HPDE6-E6E7 (cell line): ENCODE measurements around the gene G0S2.
"Not testable (repeated sequence)": the region's sequence is repeated elsewhere in the genome, so short reads cannot be mapped to it uniquely, and the experiment has no call there.

Experiments used
- DNase-seq: peaks from one replicate; pipeline ENCODE4 v3.0.0; 2011; ENCODE audit warnings: missing footprints; ENCODE audit errors: extremely low spot score

G0S2 gene

GRCh38 chr1:209678981-209679539, 3.8 kb downstream of the G0S2 start:
- DNase-seq = no peak

- DNase-seq = no peak
Measured at GRCh38 chr1:209685821-209686220, 10.6 kb downstream of the G0S2 start.

- no peak for DNase-seq
Measured at GRCh38 chr1:209686322-209686721, 11.1 kb downstream of the G0S2 start.

DNA sequence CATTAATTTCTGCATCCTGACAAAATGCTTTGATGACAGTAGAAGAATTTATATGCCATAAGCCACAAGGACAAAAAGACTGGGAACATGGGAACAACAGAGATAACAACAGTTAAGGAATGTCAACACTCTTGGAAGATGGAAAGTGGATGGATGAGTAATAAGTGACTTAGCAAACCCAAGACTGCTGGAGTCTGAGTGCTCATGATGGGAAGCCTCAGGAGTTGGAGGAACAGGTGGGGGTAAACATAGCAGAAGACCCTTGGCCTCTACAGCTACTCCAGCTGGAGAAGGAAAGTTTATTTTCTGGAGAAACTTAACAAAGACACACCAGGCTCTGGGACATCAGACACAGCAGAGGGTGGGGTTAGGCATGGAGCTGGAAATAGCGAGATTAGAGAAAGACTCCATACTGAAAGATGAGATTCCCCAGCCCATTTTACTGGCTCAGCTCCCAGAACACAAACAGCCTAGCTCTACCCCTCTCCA, 13.6 kb downstream of the G0S2 start:
- DNase-seq = no peak

DNA sequence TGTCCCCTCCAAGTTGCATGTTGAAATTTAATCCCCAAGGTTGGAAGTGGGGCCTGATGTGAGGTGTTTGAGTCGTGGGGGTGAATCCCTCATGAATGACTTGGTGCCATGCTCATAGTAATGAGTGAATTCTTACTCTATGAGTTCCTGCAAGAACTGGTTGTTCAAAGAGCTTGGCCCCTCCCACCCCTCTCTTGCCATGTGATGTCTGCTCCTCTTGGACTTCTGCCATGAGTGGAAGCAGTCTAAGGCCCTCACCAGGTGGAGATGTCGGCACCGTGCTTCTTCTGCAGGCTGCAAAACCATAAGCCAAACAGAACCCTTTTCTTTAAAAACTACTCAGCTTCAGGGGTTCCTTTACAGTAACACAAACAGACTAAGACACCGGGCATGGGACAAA, 14.3 kb downstream of the G0S2 start:
- DNase-seq = no peak

- no peak for DNase-seq
Measured at GRCh38 chr1:209691237-209691636, 16.0 kb downstream of the G0S2 start.

DNA sequence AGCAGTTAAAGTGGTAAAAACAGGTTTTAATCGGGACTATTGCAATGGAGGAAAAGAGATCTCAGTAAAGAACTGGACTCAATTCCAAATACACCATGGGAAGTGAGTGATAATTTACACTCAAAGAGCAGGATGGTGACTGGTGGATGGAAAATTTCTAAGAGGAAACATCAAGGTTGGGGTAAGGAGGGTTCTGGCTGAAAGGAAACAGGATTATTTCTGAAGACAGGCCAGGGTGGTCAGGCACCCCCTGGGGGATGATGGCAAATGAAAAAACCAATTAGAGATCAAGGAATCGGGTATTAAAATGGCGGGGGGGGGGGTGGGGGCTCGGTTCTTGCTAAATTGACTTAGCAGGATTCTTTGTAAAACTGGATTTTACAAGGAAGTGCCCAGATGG, 17.1 kb downstream of the G0S2 start:
- no peak for DNase-seq

GRCh38 chr1:209692745-209693504, 17.7 kb downstream of the G0S2 start:
- DNase-seq = peak; percentile 63

DNA sequence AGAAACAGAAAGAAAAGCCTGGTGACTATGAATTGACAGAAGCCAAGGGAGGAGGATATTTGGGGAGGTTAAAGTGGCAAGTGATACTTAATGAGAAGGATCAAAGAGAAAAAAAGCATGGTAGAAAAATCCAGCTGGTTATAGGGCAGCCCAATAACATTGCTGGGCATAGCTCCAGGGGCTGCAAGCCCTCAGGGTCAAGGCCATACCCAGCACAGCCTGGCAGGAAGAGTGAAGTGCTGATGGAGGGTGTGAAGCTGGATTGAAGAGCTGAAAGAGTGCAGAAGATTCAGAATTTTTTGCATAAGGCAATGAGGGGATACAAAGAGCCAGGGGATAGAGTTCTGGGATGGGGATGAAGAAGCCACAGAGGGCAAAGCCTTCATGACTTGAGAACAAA, 21.5 kb downstream of the G0S2 start:
- no peak for DNase-seq

DNA sequence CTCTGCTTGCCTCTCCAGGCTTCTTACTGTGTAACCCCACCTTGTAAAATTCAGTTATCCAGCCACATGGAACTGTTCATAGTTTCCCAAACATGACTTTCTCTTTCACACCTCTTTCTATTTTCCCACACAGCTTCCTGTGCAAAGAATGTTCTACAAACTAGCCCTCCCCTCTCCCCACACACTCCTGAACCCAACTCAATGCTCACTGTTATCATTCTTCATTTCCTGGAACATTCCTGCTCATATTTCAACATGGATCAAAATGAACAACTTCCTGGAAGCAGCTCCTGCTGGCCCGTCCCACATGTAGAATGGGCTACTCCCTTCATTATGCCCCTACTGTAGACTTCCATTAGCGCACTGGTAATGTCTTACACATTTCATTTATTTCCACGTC, 21.9 kb downstream of the G0S2 start:
- no peak for DNase-seq

DNA sequence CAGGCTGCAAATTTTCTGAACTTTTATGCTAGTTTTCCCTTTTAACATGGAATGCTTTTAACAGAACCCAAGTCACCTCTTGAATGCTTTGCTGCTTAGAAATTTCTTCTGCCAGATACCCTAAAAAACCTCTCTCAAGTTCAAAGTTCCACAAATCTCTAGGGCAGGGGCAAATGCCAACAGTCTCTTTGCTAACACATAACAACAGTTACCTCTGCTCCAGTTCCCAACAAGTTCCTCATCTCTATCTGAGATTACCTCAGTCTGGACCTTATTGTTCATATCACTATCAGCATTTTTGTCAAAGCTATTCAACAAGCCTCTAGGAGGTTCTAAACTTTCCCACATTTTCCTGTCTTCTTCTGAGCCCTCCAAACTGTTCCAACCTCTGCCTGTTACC, 25.5 kb downstream of the G0S2 start:
- not testable (repeated sequence) for DNase-seq

DNA sequence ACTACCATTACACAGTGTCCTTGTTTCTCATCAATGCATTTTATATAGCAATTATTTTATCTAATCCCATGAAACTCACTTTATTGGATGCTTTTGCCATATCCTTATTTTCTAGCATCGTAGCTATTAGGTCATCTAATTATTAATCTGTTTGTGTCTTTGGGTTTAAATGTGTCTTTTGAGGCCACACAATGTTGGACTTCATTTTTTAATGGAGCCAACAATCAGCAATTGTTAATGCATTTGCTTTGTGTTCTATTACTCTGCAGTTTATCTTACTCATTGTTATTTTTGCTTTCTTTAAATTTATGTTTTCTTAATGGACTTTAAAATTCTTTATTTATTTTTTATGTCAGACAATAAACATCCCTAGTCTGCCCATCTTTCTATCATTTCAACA, 27.6 kb downstream of the G0S2 start:
- no peak for DNase-seq

GRCh38 chr1:209703834-209704504, 28.8 kb downstream of the G0S2 start:
- DNase-seq = no peak

DNA sequence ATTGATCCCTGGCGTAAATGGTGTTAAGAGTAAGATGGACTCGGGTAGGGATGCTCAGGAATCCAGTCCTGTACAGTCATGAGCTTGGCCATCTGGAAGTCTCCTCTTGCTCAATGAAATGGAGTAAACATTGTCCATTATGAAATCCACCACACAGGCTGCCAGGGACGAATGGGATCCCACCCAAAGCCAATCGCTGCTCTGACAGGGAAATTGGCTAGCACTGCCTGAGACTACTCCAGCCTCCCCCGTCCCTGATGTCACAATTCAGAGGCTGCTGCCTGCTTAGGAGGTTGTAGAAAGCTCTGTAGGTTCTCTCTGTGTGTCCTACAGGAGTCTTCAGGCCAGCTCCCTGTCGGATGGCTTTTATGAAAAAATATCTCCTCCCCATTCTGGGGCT, 29.4 kb downstream of the G0S2 start, which contains the start of gene HSD11B1:
HSD11B1 (plus strand) TSS at position 263 of the 400 bp plus-strand sequence; CDS start at position 360, 97 bp downstream.
- no peak for DNase-seq

DNA sequence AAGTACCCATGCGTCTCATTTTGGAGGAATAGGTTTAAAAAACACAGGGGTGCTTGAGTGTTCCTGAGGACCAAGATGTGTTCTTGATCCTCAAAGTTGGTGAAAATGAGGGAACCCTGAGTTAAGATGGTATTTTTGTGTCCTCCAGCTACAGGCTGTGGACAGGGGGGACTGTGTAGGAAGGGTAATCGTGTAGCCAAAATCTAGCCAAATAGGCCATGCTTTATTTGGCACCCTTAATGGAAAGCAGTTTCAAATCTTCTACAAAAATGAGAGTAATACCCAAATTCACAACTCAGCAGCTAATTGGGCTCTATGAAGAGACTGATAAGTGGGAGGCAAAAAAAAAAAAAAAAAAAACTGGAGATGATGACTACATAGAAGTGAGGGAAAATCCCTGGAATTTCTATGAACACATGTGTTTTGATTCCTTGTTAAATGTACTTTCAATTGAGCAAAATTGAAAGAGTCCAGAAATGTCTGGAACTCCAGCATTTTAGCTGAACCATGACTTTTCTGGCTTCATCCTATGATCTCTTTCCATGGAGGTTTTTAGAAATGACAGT, 29.9 kb downstream of the G0S2 start:
- no peak for DNase-seq

DNA sequence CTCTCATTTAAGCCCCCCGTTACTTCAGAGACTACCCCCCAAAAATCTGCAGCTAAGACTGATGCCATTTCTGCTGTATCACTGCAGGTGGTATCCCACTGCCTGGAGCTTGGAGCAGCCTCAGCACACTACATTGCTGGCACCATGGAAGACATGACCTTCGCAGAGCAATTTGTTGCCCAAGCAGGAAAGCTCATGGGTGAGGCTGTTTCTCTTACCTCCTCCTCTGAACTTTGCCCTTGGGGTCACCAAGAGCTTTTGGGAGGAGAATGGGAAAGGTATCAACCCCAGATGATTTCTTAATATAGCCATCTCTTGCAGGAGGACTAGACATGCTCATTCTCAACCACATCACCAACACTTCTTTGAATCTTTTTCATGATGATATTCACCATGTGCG, 31.4 kb downstream of the G0S2 start:
- DNase-seq = no peak

DNA sequence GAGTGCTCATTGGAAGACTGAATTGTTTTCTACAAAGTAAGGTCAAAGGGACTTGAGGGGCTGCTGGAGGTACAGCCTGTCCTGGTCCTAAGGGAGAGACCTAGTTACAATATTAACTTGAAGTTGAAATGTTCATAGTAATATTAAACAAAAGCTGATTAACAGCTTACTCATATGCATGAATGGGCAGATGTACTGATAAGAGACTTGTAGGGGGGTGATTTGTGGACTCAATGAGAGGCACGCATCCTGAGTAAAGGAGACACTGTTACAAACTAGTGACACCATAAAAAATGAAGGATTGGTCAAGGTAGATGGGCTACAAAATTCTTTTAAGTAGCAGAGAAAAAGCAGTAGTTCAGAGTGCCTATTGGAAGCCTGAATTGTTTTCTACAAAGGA, 32.1 kb downstream of the G0S2 start:
- no peak for DNase-seq

DNA sequence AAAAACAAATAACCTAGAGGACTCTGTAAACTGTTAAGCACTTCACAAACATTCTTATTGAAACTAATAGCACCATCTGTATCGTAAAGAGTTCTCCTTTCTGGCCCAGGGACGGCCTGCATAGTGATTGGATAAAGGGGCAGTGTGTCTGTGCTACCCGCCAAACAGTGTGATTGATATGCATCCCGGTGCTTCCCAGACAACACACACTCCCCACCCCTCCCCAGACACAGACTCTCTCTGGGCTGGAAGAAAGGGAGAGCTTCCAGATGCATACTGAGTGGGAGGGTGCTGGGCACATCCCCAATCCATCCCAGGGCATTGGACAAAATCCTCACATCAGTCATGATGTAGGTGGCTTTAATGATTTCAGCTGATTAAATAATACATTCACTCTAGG, 33.1 kb downstream of the G0S2 start:
- DNase-seq = no peak

- DNase-seq = no peak
Measured at GRCh38 chr1:209710093-209710492, 34.9 kb downstream of the G0S2 start.

- no peak for DNase-seq
Measured at GRCh38 chr1:209710847-209711246, 35.6 kb downstream of the G0S2 start.

DNA sequence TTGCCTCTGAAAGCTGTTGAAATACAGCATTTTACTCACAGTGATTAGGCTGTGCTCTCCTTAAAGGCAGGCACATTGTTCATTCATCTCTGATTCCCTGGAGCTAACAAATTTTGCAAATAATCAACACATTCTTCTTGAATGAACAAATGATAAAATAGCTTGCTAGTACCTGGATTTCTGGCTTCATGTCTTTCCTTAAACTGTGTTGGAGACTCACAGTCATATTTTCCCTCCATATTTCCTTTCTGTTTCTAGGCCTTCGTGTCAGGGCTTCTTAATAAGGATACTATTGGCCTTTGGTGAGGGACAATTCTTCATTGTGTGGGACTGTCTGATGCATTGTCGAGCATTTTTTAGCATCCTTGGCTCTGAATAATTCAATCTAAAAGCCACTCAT, 39.1 kb downstream of the G0S2 start:
- DNase-seq = no peak

- no peak for DNase-seq
Measured at GRCh38 chr1:209715314-209715713, 40.1 kb downstream of the G0S2 start.

DNA sequence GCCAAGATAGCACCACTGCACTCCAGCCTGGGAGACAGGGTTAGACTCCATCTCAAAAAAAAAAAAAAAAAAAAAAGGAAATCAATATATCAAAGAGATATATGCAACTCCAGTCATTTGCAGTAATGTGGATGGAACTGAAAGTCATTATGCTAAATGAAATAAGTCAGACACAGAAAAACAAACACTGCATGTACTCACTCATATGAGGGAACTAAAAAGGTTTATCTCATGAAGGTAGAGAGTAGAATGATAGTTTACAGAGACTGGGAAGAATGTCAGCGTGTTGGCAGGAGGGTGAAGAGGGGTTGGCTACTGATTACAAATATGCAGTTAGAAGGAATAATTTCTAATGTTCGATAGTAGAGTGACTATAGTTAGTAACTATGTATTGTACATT, 42.6 kb downstream of the G0S2 start:
- DNase-seq = no peak
